Panc1 (cell line): ENCODE measurements around the gene RNF125. TPM values are rescaled to one million over a fixed set of nuclear protein-coding genes. Genes with fewer than 3 reads are reported as not detected.

Experiments
- ATAC-seq: fragments of 200-7000 bp; cut with Tn5 transposase; 2 replicates; pipeline ENCODE4 v1.9.1; 2020; ENCODE audit warnings: mild to moderate bottlenecking, moderate library complexity
- BruUV-seq: library from RNA; stranded (reverse); fragments of 400-500 nt; replicated peaks from 2 replicates; lab custom pipeline; 2021; lab: Mats Ljungman, UMichigan
- CTCF ChIA-PET: fragments of 300-600 bp; sonication (Branson Sonifier 250); formaldehyde crosslinking; loops from one replicate; lab custom pipeline; 2022; ENCODE audit warnings: antibody characterized with exemption; lab: Charles Lee
- POLR2A ChIA-PET: fragments of 300-600 bp; sonication (Branson Sonifier 250); formaldehyde crosslinking; loops from one replicate; lab custom pipeline; 2022; ENCODE audit warnings: antibody characterized with exemption; lab: Charles Lee
- DNase-seq: peaks from one replicate; pipeline ENCODE4 v3.0.0-alpha.2; 2010; ENCODE audit warnings: low read depth, low spot score
- H3K27ac ChIP-seq: 2 replicates; pipeline ENCODE4 v1.5.1; 2011; ENCODE audit warnings: mild to moderate bottlenecking, low read length, inconsistent platforms
- H3K27me3 ChIP-seq: fragments of 200-500 bp; sonication (Bioruptor generic); 2 replicates; pipeline ENCODE4 v1.6.0; 2014; ENCODE audit warnings: low read length, inconsistent platforms; ENCODE audit not compliant: control insufficient read depth, insufficient read depth
- H3K36me3 ChIP-seq: fragments of 200-500 bp; sonication (Bioruptor generic); 2 replicates; pipeline ENCODE4 v1.5.1; 2014; ENCODE audit warnings: inconsistent platforms, mild to moderate bottlenecking, low read length, moderate library complexity; ENCODE audit not compliant: control insufficient read depth, insufficient read depth
- H3K4me1 ChIP-seq: 2 replicates; pipeline ENCODE4 v1.5.1; 2011; ENCODE audit warnings: inconsistent platforms, mild to moderate bottlenecking, low read length, moderate library complexity; ENCODE audit not compliant: control insufficient read depth, insufficient read depth
- H3K4me3 ChIP-seq, 2 experiments: 2 replicates each; pipeline ENCODE4 v1.5.1; 2011 to 2012; ENCODE audit warnings: low read depth in 2 of 2, low read length in 2 of 2, mild to moderate bottlenecking in 2 of 2, inconsistent platforms in 1 of 2, moderate library complexity in 1 of 2
- H3K9me3 ChIP-seq: fragments of 200-500 bp; sonication (Bioruptor generic); 2 replicates; pipeline ENCODE4 v1.5.1; 2014; ENCODE audit warnings: low read depth, mild to moderate bottlenecking, inconsistent platforms, low read length, moderate library complexity; ENCODE audit not compliant: control insufficient read depth, insufficient read depth
- POLR2AphosphoS5 ChIP-seq: IDR thresholded peaks from 2 replicates; pipeline ENCODE4 v1.6.1; 2012; ENCODE audit warnings: mild to moderate bottlenecking, low read depth, low read length, moderate library complexity
- SIN3A ChIP-seq: IDR thresholded peaks from 2 replicates; pipeline ENCODE4 v1.6.1; 2012; ENCODE audit warnings: low read depth, mild to moderate bottlenecking, low read length, moderate library complexity, borderline replicate concordance; ENCODE audit not compliant: insufficient read depth
- TCF7L2 ChIP-seq: IDR thresholded peaks from 2 replicates; pipeline ENCODE4 v1.6.1; 2011; ENCODE audit warnings: mild to moderate bottlenecking, low read depth, low read length, inconsistent platforms
- in situ Hi-C: cut with HindIII; loops from 2 replicates; pipeline ENCODE4 v1.10.0; 2016; ENCODE audit warnings: low sequenced_read_pairs, low pct_unique_long_range_greater_than_20kb
- intact Hi-C: fragments of 100-400 bp; cut with micrococcal nuclease; formaldehyde crosslinking; loops from one replicate; pipeline ENCODE4 v1.10.0; 2022; ENCODE audit not compliant: unreplicated experiment
- total RNA-seq: library from RNA; stranded (reverse); gene quantifications from one replicate; pipeline ENCODE4 v1.2.1, GENCODE V29; 2021; ENCODE audit not compliant: unreplicated experiment
- TF ChIP-seq, protein P1 (sequence below): fragments of 450-650 bp; IDR thresholded peaks from 2 replicates; pipeline ENCODE4 v1.5.1; 2017; ENCODE audit warnings: mild to moderate bottlenecking
- TF ChIP-seq, protein P2 (sequence below), 2 experiments: IDR thresholded peaks; 2 replicates each; pipeline ENCODE4 v1.6.1; 2011 to 2012; ENCODE audit warnings: low read depth in 2 of 2, control low read depth in 1 of 2, low read length in 1 of 2, mild to moderate bottlenecking in 1 of 2, moderate library complexity in 1 of 2; ENCODE audit not compliant: insufficient read depth in 1 of 2

RNF125 gene
- total RNA-seq, 1 experiment from 2014 or later: 0.57 TPM

DNA sequence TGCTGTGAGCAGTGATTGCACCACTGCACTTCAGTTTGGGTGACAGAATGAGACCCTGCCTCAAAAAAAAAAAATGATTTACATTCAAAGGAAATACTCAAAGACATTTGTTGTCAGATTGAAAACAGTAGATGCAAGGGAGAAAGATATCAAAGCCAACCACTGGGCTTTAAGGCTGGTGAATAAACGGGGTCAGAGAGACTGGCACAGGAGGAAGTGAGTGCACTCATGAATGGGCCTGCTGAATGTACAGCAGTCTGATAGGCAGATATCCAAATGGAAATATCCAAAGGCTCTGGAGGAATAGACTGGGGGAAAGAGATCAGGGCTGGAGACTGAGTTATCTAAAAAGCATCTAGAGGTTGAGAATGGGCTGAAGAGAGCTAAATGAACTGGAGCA, 10.9 kb downstream of the RNF125 start:
- intact Hi-C loops: no loop called here
- Histone ChIP-seq H3K36me3 (no peaks in the 10 kb centered on the region), H3K9me3 (no peaks in the 10 kb centered on the region), H3K27me3 (no peaks in the 10 kb centered on the region; the same call in 1 of the 2 replicates), H3K4me3 (no peak overlapping the region), H3K27ac (no peak overlapping the region), H3K4me1 (no peaks in the 10 kb centered on the region)
- no peak for ATAC-seq
- in situ Hi-C loops: no loop called here
- TF ChIP-seq, protein P1, sequence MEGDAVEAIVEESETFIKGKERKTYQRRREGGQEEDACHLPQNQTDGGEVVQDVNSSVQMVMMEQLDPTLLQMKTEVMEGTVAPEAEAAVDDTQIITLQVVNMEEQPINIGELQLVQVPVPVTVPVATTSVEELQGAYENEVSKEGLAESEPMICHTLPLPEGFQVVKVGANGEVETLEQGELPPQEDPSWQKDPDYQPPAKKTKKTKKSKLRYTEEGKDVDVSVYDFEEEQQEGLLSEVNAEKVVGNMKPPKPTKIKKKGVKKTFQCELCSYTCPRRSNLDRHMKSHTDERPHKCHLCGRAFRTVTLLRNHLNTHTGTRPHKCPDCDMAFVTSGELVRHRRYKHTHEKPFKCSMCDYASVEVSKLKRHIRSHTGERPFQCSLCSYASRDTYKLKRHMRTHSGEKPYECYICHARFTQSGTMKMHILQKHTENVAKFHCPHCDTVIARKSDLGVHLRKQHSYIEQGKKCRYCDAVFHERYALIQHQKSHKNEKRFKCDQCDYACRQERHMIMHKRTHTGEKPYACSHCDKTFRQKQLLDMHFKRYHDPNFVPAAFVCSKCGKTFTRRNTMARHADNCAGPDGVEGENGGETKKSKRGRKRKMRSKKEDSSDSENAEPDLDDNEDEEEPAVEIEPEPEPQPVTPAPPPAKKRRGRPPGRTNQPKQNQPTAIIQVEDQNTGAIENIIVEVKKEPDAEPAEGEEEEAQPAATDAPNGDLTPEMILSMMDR: no peak
- ChIA-PET POLR2A (no interaction called here), CTCF (no interaction called here)
- BruUV-seq: no TSS peak
- no peak for DNase-seq

DNA sequence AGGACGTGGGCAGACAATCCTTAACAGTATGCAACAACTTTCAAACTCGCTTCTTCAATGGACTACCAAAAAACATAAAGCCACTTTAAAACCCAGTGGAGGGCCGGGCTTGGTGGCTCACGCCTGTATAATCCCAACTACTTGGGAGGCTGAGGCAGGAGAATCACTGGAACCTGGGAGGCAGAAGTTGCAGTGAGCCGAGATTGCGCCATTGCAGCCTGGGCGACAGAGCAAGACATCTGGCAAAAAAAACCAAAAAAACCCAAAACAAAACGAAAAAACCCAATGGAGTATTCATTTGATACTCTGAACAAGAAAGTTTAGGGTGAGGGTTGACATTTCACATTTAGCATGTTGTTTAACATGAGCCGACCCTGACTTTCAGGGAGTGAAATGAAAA, 14.0 kb downstream of the RNF125 start:
- H3K4me3 ChIP-seq: no peak overlapping the region
- H3K27ac ChIP-seq: no peak overlapping the region
- H3K27me3 ChIP-seq: no peaks in the 10 kb centered on the region
- TF ChIP-seq, protein P1: no peak
- H3K36me3 ChIP-seq: no peaks in the 10 kb centered on the region
- H3K4me1 ChIP-seq: no peaks in the 10 kb centered on the region
- in situ Hi-C loops (no loop called here), intact Hi-C loops (no loop called here)
- CTCF ChIA-PET: interaction anchor here (0.6 kb wide), 1 partner anchor 908 kb away, joined by 5 read pairs; no protein-coding TSS in a partner anchor
- POLR2A ChIA-PET: no interaction called here
- no TSS peak for BruUV-seq
- ATAC-seq (no peak), DNase-seq (no peak)
- H3K9me3 ChIP-seq: no peaks in the 10 kb centered on the region

- ChIA-PET POLR2A (no interaction called here), CTCF (no interaction called here)
- ATAC-seq: no peak
Observed at GRCh38 chr18:32036506-32037180, 18.0 kb downstream of the RNF125 start.

More at GRCh38 chr18:32036506-32037180, 18.0 kb downstream of the RNF125 start:
- Histone ChIP-seq H3K27ac (no peak overlapping the region), H3K4me1 (no peaks in the 10 kb centered on the region), H3K27me3 (no peaks in the 10 kb centered on the region), H3K9me3 (no peaks in the 10 kb centered on the region), H3K36me3 (no peaks in the 10 kb centered on the region), H3K4me3 (no peak overlapping the region)
- no TSS peak for BruUV-seq
- in situ Hi-C loops (no loop called here), intact Hi-C loops (no loop called here)
- TF ChIP-seq, protein P2, sequence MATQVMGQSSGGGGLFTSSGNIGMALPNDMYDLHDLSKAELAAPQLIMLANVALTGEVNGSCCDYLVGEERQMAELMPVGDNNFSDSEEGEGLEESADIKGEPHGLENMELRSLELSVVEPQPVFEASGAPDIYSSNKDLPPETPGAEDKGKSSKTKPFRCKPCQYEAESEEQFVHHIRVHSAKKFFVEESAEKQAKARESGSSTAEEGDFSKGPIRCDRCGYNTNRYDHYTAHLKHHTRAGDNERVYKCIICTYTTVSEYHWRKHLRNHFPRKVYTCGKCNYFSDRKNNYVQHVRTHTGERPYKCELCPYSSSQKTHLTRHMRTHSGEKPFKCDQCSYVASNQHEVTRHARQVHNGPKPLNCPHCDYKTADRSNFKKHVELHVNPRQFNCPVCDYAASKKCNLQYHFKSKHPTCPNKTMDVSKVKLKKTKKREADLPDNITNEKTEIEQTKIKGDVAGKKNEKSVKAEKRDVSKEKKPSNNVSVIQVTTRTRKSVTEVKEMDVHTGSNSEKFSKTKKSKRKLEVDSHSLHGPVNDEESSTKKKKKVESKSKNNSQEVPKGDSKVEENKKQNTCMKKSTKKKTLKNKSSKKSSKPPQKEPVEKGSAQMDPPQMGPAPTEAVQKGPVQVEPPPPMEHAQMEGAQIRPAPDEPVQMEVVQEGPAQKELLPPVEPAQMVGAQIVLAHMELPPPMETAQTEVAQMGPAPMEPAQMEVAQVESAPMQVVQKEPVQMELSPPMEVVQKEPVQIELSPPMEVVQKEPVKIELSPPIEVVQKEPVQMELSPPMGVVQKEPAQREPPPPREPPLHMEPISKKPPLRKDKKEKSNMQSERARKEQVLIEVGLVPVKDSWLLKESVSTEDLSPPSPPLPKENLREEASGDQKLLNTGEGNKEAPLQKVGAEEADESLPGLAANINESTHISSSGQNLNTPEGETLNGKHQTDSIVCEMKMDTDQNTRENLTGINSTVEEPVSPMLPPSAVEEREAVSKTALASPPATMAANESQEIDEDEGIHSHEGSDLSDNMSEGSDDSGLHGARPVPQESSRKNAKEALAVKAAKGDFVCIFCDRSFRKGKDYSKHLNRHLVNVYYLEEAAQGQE (IDR thresholded peaks at IDR 0.05; ENCODE audit: insufficient read depth in 1 of 2, low read depth in 2 of 2, low read length in 1 of 2): no peak
- no peak for TF ChIP-seq POLR2AphosphoS5
- TF ChIP-seq, protein P1: no peak
- TF ChIP-seq SIN3A: no peak
- TF ChIP-seq TCF7L2: no peak
- DNase-seq: no peak
